Activated naive CD4-positive, alpha-beta T cell treated with anti-CD3 and anti-CD28 coated beads, Interleukin-2, amount 10 ng/mL, durations not matched to agents 7 days and 5 days (primary cell): ENCODE data around the gene LBR.

Experiments used
- CTCF ChIA-PET: fragments of 350-600 bp; sonication (Branson Sonifier 250); formaldehyde crosslinking; loops from one replicate; lab custom pipeline; 2021; ENCODE audit warnings: antibody characterized with exemption; lab: Charles Lee
- DNase-seq: peaks from one replicate; pipeline ENCODE4 v3.0.0-alpha.2; 2020
- H3K27ac Mint-ChIP-seq: one replicate; pipeline ENCODE4 v1.8.0; 2021; ENCODE audit warnings: mild to moderate bottlenecking, moderate library complexity, mixed read lengths
- H3K27me3 Mint-ChIP-seq: one replicate; pipeline ENCODE4 v1.8.0; 2021; ENCODE audit warnings: mild to moderate bottlenecking, mixed read lengths
- H3K36me3 Mint-ChIP-seq: one replicate; pipeline ENCODE4 v1.8.0; 2021; ENCODE audit warnings: mixed read lengths
- H3K4me1 Mint-ChIP-seq: one replicate; pipeline ENCODE4 v1.8.0; 2021; ENCODE audit warnings: mixed read lengths
- H3K4me3 Mint-ChIP-seq: one replicate; pipeline ENCODE4 v1.8.0; 2021; ENCODE audit warnings: mild to moderate bottlenecking, moderate library complexity, mixed read lengths
- H3K9me3 Mint-ChIP-seq: one replicate; pipeline ENCODE4 v1.8.0; 2021; ENCODE audit warnings: mixed read lengths

LBR gene

DNA sequence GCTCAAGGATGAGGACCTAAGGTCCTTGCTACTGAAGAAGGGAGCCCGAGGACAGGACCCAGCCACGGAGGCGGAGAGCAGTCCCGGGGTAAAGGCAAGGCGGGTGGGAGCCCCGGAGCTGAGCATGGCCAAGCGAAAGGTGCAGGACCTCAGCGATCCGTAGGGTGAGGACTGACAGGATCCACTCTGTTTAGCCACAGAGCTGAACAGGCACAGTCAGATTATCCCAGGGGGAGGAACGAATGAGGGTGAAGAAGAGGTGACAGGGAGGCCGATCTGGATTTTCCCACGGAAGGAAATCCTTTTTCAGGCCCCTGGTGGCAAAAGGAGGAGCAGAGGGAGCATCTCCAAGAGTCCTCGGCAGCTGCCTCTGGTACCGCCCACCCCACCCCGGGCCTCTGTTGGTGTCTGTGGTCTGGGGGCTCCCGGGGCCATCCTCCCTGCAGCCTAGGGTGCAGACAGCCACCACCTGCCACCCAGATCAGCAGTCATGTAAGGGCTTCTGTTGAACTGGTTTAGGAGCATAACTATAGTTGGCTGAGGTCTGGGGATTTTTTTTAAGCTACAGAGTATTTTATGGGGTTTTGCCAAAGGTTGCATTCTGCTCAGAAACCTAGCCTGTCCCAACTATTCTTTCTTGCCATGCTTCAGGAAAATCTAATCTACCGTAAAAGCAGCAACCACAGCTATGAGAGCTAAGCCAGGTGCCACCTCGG, 32.3 kb upstream of the LBR start:
- peaks cover 3% of the 10 kb centered on the region for H3K9me3 Mint-ChIP-seq
- CTCF ChIA-PET, result interaction anchor here (0.8 to 2.3 kb wide), 4 partner anchors 13 to 19 kb away, joined by 4 to 8 read pairs (median 4); no protein-coding TSS in a partner anchor
- peaks cover 2% of the 10 kb centered on the region for H3K36me3 Mint-ChIP-seq
- H3K27me3 Mint-ChIP-seq, result peaks cover 4% of the 10 kb centered on the region
- peaks cover 59% of the 10 kb centered on the region for H3K4me1 Mint-ChIP-seq
- no peak for DNase-seq
- no peak overlapping the region for H3K4me3 Mint-ChIP-seq
- H3K27ac Mint-ChIP-seq, result peak overlapping the region; percentile 80

DNA sequence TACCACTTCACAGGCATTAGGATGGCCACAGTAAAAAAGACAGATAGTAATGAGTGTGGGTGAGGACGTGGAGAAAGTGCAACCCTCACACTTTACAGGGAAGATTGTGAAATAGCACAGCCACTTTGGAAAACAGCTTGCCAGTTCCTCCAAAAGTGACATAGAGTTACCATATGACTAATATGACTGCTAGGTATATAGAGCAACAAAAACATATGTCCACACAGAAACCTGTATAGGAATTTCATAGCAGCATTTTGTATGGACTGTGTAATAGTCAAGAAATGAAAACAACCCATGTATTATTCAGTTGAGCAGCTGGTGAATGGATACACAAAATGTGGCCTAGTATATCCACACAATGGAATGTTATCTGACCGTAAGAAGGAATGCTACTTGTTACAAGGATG, 30.4 kb upstream of the LBR start:
- H3K27ac Mint-ChIP-seq, result no peak overlapping the region
- no peak for DNase-seq
- peaks cover 57% of the 10 kb centered on the region for H3K4me1 Mint-ChIP-seq
- CTCF ChIA-PET, result interaction anchor here (0.5 kb wide), 1 partner anchor 418 kb away, joined by 3 read pairs; no protein-coding TSS in a partner anchor
- H3K9me3 Mint-ChIP-seq, result peaks cover 3% of the 10 kb centered on the region
- H3K27me3 Mint-ChIP-seq, result peaks cover 4% of the 10 kb centered on the region
- no peak overlapping the region for H3K4me3 Mint-ChIP-seq
- no peaks in the 10 kb centered on the region for H3K36me3 Mint-ChIP-seq

DNA sequence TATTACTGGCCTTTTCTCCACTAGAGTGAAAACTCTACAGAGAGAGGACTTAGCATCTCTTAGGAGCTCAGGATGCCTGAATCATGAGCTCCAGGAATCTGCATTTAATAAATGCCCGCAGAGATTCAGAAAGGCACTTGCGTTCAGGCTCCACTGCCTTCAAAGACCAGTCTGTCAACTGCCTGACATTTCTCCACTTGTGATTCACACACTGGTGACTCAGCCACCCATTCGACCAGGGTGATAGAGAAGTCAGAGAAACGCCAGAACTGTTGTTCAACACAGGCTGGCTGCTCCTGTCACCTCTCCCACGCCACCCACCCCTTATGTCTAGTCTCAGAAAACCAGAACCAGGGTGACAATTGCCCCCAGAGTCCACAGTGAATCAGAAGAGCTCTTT, 26.9 kb upstream of the LBR start:
- Mint-ChIP-seq H3K36me3 (no peaks in the 10 kb centered on the region), H3K4me1 (peaks cover 40% of the 10 kb centered on the region), H3K27me3 (peaks cover 1% of the 10 kb centered on the region), H3K4me3 (no peak overlapping the region), H3K27ac (no peak overlapping the region), H3K9me3 (peaks cover 3% of the 10 kb centered on the region)
- DNase-seq, result peak; percentile 43
- CTCF ChIA-PET, result interaction anchor here (0.9 to 2.4 kb wide), 2 partner anchors 11 to 20 kb away, joined by 3 to 12 read pairs; no protein-coding TSS in a partner anchor

DNA sequence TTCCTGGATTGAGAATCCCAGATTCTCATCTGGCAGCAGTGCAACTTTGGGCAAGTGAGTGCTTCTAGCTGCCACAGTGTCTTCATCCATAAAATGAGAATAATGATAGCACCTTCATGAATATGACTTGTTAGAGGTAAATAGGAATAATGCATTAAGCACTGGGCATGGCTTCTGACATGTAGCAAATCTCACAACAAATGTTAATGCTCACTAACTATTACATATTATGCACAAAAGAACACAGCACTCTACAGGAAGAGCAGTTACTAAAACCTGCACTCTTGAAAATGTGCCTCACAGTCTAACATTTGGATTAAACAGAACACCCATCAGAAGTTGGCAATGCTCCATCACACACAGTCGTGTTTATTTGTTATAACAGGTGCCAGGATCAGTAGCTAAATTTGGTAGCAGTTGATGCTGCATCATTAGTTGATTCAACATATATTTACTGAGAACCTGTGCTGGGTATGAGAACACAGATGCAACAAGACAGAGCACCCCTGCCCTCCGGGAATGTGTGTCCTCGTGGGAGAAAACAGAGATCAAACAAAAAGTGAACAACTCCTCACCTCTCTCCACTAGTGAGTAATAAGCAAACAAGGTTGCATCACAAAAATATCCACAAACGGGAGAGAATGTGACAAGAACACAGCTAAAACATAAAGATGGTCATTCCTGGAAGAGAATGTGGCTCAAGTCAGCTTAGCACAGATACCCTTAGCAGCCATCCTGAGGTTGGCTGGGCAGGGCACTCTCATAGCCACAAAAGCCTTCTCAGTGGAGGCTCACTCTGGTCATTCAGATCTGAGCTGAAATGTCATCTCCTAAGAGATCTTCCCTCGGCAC, 26.2 kb upstream of the LBR start:
- no peaks in the 10 kb centered on the region for H3K36me3 Mint-ChIP-seq
- peaks cover 40% of the 10 kb centered on the region for H3K4me1 Mint-ChIP-seq
- no peak for DNase-seq
- CTCF ChIA-PET, result interaction anchor here (0.9 to 2.4 kb wide), 2 partner anchors 10 to 21 kb away, joined by 3 to 12 read pairs; no protein-coding TSS in a partner anchor
- no peak overlapping the region for H3K4me3 Mint-ChIP-seq
- no peak overlapping the region for H3K27ac Mint-ChIP-seq
- peaks cover 7% of the 10 kb centered on the region for H3K27me3 Mint-ChIP-seq
- peaks cover 3% of the 10 kb centered on the region for H3K9me3 Mint-ChIP-seq

DNA sequence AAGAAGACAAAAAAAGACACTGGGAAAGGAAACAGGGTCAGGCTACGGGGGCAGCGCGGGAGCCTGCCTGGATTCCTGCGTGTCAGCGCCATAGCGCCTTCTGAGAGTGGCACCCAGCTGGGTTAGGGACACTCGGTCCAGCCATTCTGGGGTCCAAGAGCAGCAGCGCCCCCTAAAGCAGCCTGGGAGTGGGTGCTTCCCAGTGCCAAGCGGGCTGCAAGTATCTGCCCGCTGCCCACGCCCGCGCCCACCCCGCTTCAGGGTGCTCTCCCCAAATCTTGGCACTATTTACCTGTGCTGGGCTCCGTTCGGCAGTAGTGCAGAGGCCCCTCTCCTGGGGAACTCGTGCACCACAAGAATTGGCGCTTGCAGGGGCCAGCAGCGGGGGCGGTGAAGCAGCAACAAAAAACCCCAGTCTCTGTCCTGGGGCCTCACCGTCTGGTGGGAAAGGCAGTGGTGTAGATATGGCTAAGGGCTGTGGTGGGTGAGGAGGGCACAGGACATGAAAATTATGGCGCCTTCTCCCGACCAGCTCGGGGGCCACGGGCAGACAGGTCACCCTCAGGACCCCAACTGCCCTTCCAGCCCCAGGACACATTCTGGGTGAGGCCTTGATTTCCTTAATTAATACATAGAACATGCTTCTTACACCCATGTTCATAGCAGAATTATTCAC, 24.1 kb upstream of the LBR start:
- CTCF ChIA-PET, result interaction anchor here (1.0 kb wide), 1 partner anchor 19 kb away, joined by 3 read pairs; no protein-coding TSS in a partner anchor
- no peak overlapping the region for H3K4me3 Mint-ChIP-seq
- H3K36me3 Mint-ChIP-seq, result no peaks in the 10 kb centered on the region
- peaks cover 48% of the 10 kb centered on the region for H3K4me1 Mint-ChIP-seq
- H3K27ac Mint-ChIP-seq, result no peak overlapping the region
- H3K9me3 Mint-ChIP-seq, result peaks cover 3% of the 10 kb centered on the region
- H3K27me3 Mint-ChIP-seq, result peaks cover 13% of the 10 kb centered on the region
- no peak for DNase-seq

DNA sequence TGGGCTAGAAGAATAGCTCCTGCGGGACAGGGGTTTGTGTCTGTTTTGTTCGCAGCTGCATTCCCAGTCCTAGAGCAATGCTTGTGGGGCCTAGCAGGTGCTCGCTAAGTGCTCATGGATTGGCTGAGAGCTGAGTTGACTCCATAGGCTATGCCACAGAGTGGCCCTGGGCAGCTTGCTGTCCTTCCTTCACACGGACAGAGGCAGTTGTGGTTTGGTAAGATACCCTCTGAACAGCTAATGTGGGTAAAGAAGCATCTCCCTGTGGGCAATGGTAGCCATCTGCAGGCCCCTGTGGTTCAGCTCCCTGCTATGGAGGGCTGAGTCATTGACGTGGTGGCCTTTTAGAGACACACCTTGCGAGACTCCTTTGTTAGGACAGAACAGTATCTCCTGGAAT, 23.5 kb upstream of the LBR start:
- CTCF ChIA-PET, result interaction anchor here (1.0 kb wide), 1 partner anchor 20 kb away, joined by 3 read pairs; no protein-coding TSS in a partner anchor
- H3K27ac Mint-ChIP-seq, result no peak overlapping the region
- H3K4me3 Mint-ChIP-seq, result no peak overlapping the region

DNA sequence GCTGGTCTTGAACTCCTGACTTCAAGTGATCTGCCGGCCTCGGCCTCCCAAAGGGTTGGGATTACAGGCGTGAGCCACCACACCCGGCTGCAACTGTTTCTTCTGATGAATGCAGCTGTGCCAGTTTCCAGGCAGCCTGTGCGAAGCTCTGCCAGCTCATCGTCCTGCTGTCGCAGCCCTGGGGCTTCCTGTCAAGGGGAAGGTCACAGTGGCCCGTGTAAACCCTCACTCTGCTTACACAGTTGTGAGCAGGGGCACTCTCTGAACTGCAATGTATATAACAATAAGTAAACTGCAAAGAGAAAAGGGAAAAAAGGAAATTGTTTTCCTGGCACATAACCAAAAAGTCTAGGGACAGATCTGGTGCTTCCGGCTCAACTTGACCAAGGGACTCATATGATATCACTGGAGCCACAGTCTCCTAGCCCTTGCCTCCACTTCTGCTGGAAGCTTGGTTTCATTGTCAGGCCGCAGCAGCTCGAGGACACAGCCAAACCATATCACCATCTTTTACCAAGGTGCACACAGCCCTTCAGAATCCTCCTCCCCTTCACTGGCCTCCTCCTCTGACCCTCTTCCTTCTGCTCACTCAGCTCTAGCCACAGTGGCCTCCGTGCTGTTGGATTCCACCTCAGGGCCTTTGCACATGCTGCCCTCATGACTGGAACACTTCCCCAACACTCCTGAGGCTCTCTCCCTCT, 22.8 kb upstream of the LBR start:
- Mint-ChIP-seq H3K36me3 (no peaks in the 10 kb centered on the region), H3K4me1 (peaks cover 59% of the 10 kb centered on the region), H3K27me3 (peaks cover 13% of the 10 kb centered on the region), H3K4me3 (no peak overlapping the region), H3K9me3 (no peaks in the 10 kb centered on the region), H3K27ac (peak overlapping the region; percentile 38)
- CTCF ChIA-PET, result interaction anchor here (0.9 to 1.4 kb wide), 3 partner anchors 13 to 20 kb away, joined by 3 read pairs; no protein-coding TSS in a partner anchor
- no peak for DNase-seq

More for the DNA sequence above, 23.5 kb upstream of the LBR start:
- H3K27me3 Mint-ChIP-seq, result peaks cover 13% of the 10 kb centered on the region
- no peaks in the 10 kb centered on the region for H3K36me3 Mint-ChIP-seq
- H3K4me1 Mint-ChIP-seq, result peaks cover 52% of the 10 kb centered on the region
- DNase-seq, result no peak
- H3K9me3 Mint-ChIP-seq, result peaks cover 3% of the 10 kb centered on the region

DNA sequence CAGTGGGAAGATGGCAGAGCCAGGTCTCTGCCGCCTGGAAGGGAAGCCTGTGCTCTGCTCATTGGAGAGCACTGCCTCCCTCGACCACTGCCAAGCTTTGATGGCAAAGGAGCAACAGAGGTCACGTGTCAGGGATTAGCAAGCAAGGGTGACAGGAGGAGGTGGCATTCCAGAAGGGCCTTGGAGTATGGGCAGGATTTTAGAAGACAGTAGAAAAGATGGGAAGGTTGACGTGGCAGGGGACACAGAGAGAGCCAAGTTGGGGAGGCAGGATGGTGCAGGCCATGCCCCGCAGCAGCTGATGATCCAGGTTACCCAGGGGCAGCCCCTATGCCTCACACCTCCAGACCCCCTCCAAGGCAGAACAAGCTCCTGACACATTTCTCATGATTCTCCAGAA, 21.9 kb upstream of the LBR start:
- Mint-ChIP-seq H3K4me1 (peaks cover 65% of the 10 kb centered on the region), H3K4me3 (no peak overlapping the region), H3K27me3 (peaks cover 13% of the 10 kb centered on the region), H3K36me3 (no peaks in the 10 kb centered on the region), H3K9me3 (no peaks in the 10 kb centered on the region), H3K27ac (no peak overlapping the region)
- CTCF ChIA-PET, result interaction anchor here (0.9 to 1.4 kb wide), 2 partner anchors 12 to 19 kb away, joined by 3 read pairs; no protein-coding TSS in a partner anchor
- DNase-seq, result no peak

DNA sequence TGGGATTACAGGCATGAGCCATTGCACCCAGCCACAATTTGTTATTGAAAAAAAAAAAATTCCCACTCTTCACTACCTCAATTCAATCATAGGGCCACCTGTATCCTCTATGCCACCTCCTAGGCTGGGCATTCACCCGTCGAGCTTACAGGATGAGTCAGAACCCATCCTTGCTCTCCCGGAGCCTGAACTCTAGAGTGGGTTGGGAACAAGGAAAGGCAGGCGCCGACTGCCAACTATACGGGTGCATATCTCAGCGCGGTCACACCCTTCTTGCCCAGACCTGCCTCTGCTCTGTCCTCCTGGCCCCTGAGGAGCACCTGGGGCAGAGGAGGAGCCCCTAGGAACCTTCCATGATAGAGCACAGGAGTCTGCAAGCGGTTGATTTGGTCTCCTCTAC, 21.4 kb upstream of the LBR start:
- no peak overlapping the region for H3K27ac Mint-ChIP-seq
- no peaks in the 10 kb centered on the region for H3K9me3 Mint-ChIP-seq
- DNase-seq, result no peak

DNA sequence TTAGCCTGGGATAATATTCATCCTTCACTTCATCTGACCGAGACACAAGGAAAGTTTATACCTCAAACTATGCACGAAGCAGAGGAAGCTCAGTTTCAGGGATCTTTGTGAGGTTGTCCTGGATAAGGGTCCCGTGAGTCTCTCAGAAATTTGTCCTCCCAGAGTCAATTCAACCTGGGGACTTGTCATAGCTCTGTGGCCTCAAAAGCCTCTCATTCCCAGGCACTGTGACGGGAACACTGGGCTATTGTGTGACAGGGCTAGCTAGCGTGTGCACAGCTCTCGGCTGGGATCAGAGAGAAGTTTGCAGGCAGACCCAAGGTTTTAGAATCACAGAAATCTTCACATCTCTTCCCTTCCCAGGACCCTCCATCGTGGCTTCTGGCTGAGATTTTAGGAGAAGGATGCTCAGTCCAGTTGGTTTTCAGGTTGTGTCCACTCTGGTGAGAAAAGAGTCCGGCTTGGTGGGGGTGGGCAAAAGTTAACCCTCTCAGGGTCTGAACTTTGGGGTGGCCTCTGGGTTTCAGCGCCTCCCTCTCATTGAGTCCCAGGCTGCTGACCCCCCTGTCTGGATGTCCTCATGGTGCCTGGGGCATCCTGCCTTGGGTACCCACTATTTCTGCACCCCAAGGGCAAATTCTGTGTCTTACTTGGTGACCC, 20.4 kb upstream of the LBR start:
- CTCF ChIA-PET, result no interaction called here
- peaks cover 13% of the 10 kb centered on the region for H3K27me3 Mint-ChIP-seq
- H3K9me3 Mint-ChIP-seq, result no peaks in the 10 kb centered on the region
- no peaks in the 10 kb centered on the region for H3K36me3 Mint-ChIP-seq
- H3K27ac Mint-ChIP-seq, result no peak overlapping the region
- H3K4me3 Mint-ChIP-seq, result no peak overlapping the region
- no peak for DNase-seq
- H3K4me1 Mint-ChIP-seq, result peaks cover 65% of the 10 kb centered on the region

More for the DNA sequence above, 21.4 kb upstream of the LBR start:
- H3K27me3 Mint-ChIP-seq, result peaks cover 13% of the 10 kb centered on the region
- H3K36me3 Mint-ChIP-seq, result no peaks in the 10 kb centered on the region
- CTCF ChIA-PET, result interaction anchor here (1.4 kb wide), 1 partner anchor 19 kb away, joined by 3 read pairs; no protein-coding TSS in a partner anchor
- peaks cover 66% of the 10 kb centered on the region for H3K4me1 Mint-ChIP-seq
- no peak overlapping the region for H3K4me3 Mint-ChIP-seq

DNA sequence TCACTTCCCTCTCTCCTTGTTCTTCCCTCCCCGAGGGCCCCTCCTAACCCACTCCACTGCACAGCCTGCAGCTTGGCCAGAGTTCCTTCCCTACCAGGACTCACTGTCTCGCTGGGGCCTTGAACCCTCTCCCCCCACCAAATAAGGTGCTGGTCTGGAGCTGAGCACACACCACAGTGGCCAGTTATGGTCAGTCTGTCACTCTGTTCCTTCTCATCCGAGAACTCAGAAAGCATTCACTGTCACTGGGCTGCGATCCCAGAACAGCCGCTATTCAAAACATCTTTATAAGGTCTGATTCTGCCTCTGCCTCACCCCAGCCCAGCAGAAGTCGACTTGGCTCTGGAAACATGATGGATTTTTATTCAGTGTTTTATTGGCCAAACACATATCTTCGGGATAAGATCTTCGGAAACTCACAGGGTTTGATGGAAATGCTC, 19.8 kb upstream of the LBR start:
- Mint-ChIP-seq H3K36me3 (no peaks in the 10 kb centered on the region), H3K4me1 (peaks cover 70% of the 10 kb centered on the region), H3K9me3 (no peaks in the 10 kb centered on the region), H3K27me3 (peaks cover 13% of the 10 kb centered on the region), H3K27ac (no peak overlapping the region), H3K4me3 (no peak overlapping the region)
- no peak for DNase-seq
- CTCF ChIA-PET, result no interaction called here

DNA sequence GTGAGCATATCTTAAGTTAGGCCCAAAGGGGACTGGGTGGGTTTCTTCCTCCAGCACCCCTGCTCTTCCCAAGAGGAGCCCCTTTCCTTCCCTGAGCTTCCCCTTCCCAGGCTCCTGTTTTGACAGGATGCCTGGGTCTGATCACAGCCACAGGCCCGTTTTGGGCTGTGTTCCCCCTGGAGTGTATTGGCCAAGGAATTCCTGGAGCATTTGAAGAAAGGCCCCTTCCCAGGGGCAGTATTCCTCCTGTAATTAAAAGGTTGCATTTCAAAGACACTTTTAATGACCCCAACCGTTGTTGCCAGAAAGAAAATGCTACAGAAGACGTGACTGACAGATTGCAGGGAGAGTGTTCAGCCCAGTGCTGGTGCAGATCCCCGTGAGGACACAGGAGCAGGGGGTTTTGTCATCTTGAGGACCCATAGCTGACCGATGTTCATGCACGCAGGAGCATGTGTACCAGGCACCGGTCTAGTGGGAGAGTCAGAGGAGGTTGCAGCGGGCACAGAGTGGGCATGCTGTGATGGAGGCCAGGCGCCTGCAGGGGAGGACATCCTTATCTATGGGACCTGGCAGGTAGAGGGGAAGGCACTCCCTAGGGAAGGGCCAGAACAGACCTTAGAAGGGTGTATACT, 19.3 kb upstream of the LBR start:
- CTCF ChIA-PET, result no interaction called here
- H3K36me3 Mint-ChIP-seq, result no peaks in the 10 kb centered on the region
- no peak overlapping the region for H3K4me3 Mint-ChIP-seq
- no peak for DNase-seq
- H3K4me1 Mint-ChIP-seq, result peaks cover 73% of the 10 kb centered on the region
- H3K27me3 Mint-ChIP-seq, result peaks cover 13% of the 10 kb centered on the region
- no peak overlapping the region for H3K27ac Mint-ChIP-seq
- H3K9me3 Mint-ChIP-seq, result no peaks in the 10 kb centered on the region
